HCT116 (cell line): ENCODE measurements around the gene HIF1A. TPM values are rescaled to one million over a fixed set of nuclear protein-coding genes. Genes with fewer than 3 reads are reported as not detected.

Experiments used
- ATAC-seq: fragments of 200-7000 bp; cut with Tn5 transposase; 2 replicates; pipeline ENCODE4 v1.9.1; 2020; ENCODE audit warnings: mild to moderate bottlenecking, moderate library complexity
- BruUV-seq: library from RNA; stranded (reverse); fragments of 400-500 nt; replicated peaks from 2 replicates; lab custom pipeline; 2021; lab: Mats Ljungman, UMichigan
- CTCF ChIA-PET: fragments of 300-600 bp; sonication (Branson Sonifier 250); formaldehyde crosslinking; loops from one replicate; lab custom pipeline; 2021; ENCODE audit warnings: antibody characterized with exemption; lab: Charles Lee
- POLR2A ChIA-PET: fragments of 300-600, 350-600 bp; sonication (Branson Sonifier 250); formaldehyde crosslinking; loops from one replicate; lab custom pipeline; 2021; ENCODE audit warnings: antibody characterized with exemption; lab: Charles Lee
- RAD21 ChIA-PET, 2 experiments: fragments of 300-600 bp; sonication (Branson Sonifier 250); formaldehyde crosslinking; loops; one replicate each; lab custom pipeline; 2023; ENCODE audit warnings: low total read pairs in 2 of 2; ENCODE audit not compliant: uncharacterized antibody in 2 of 2, unreplicated experiment in 2 of 2, low non-redundant PET in 1 of 2; lab: Charles Lee
- DNase-seq: peaks from one replicate; pipeline ENCODE4 v3.0.0-alpha.2; 2010; ENCODE audit warnings: low read depth, low spot score
- H2AFZ ChIP-seq: fragments of 200-600 bp; shearing (Covaris generic), sonication (generic); 2 replicates; pipeline ENCODE4 v1.6.1; 2017; ENCODE audit warnings: low read depth, mixed run types, mixed read lengths, antibody characterized with exemption, low read length; ENCODE audit not compliant: poor library complexity, severe bottlenecking
- H3K27ac ChIP-seq: 2 replicates; pipeline ENCODE4 v1.5.1; 2012; ENCODE audit warnings: low read depth, low read length
- H3K27me3 ChIP-seq: fragments of 200-600 bp; sonication (generic); 2 replicates; pipeline ENCODE4 v1.6.1; 2016; ENCODE audit warnings: mixed run types, low read length, mixed read lengths; ENCODE audit not compliant: insufficient read depth
- H3K36me3 ChIP-seq, 2 experiments: fragments of 200-500 bp in 1 of 2; fragments of 200-600 bp in 1 of 2; sonication (Bioruptor generic) in 1 of 2; sonication (generic) in 1 of 2; 2 replicates each; pipeline versions ENCODE4 v1.5.1 to v1.6.1; 2014 to 2016; ENCODE audit warnings: low read length in 2 of 2, inconsistent platforms in 1 of 2, mixed read lengths in 1 of 2, mixed run types in 1 of 2; ENCODE audit not compliant: insufficient read depth in 2 of 2, control insufficient read depth in 1 of 2
- H3K4me1 ChIP-seq, 2 experiments: fragments of 200-600 bp in 1 of 2; sonication (generic) in 1 of 2; 2 replicates each; pipeline versions ENCODE4 v1.5.1 to v1.6.1; 2012 to 2017; ENCODE audit warnings: low read length in 2 of 2, inconsistent platforms in 1 of 2, mild to moderate bottlenecking in 1 of 2, mixed read lengths in 1 of 2, mixed run types in 1 of 2, moderate library complexity in 1 of 2; ENCODE audit not compliant: insufficient read depth in 2 of 2, control insufficient read depth in 1 of 2
- H3K4me2 ChIP-seq: fragments of 200-600 bp; sonication (generic); 2 replicates; pipeline ENCODE4 v1.6.1; 2017; ENCODE audit warnings: mixed run types, low read length, mixed read lengths
- H3K4me3 ChIP-seq, 2 experiments: fragments of 200-600 bp in 1 of 2; sonication (generic) in 1 of 2; replicated peaks in 1 of 2; 2 replicates each; pipeline ENCODE4 v1.5.1; 2011 to 2016; ENCODE audit warnings: low read length in 2 of 2, control low read depth in 1 of 2, low read depth in 1 of 2, mild to moderate bottlenecking in 1 of 2, mixed read lengths in 1 of 2, mixed run types in 1 of 2
- H3K79me2 ChIP-seq: fragments of 200-600 bp; sonication (generic); 2 replicates; pipeline ENCODE4 v1.6.1; 2017; ENCODE audit warnings: mild to moderate bottlenecking, mixed run types, low read length, moderate library complexity, mixed read lengths; ENCODE audit not compliant: insufficient read depth
- H3K9ac ChIP-seq: fragments of 200-600 bp; sonication (generic); 2 replicates; pipeline ENCODE4 v1.6.1; 2016; ENCODE audit warnings: low read length, mixed read lengths
- H3K9me2 ChIP-seq: fragments of 200-600 bp; sonication (generic), shearing (Covaris generic); 2 replicates; pipeline ENCODE4 v1.6.1; 2017; ENCODE audit warnings: mixed run types, mild to moderate bottlenecking, moderate library complexity; ENCODE audit not compliant: insufficient read depth
- H3K9me3 ChIP-seq, 2 experiments: fragments of 200-500 bp in 1 of 2; fragments of 200-600 bp in 1 of 2; sonication (Bioruptor generic) in 1 of 2; sonication (generic) in 1 of 2; 2 replicates each; pipeline ENCODE4 v1.6.1; 2014 to 2017; ENCODE audit warnings: low read length in 2 of 2, mixed read lengths in 2 of 2, inconsistent platforms in 1 of 2, low read depth in 1 of 2, mild to moderate bottlenecking in 1 of 2, mixed run types in 1 of 2, moderate library complexity in 1 of 2; ENCODE audit not compliant: control insufficient read depth in 1 of 2, insufficient read depth in 1 of 2
- H4K20me1 ChIP-seq: fragments of 200-600 bp; sonication (generic), shearing (Covaris generic); 2 replicates; pipeline ENCODE4 v1.6.1; 2017; ENCODE audit warnings: mixed run types, mild to moderate bottlenecking, moderate library complexity; ENCODE audit not compliant: insufficient read depth
- CBX3 ChIP-seq: IDR thresholded peaks from 2 replicates; pipeline ENCODE4 v1.6.1; 2012; ENCODE audit warnings: low read depth
- CTCF ChIP-seq, 3 experiments: fragments of 200-600 bp in 1 of 3; sonication (generic) in 1 of 3; IDR thresholded peaks in 2 of 3; conservative IDR thresholded peaks in 1 of 3; 2 replicates each; pipeline ENCODE4 v1.5.1; 2012 to 2017; ENCODE audit warnings: low read depth in 2 of 3, low read length in 2 of 3, antibody characterized with exemption in 1 of 3, borderline replicate concordance in 1 of 3, control low read depth in 1 of 3, mild to moderate bottlenecking in 1 of 3, mixed read lengths in 1 of 3, mixed run types in 1 of 3, moderate library complexity in 1 of 3; ENCODE audit not compliant: insufficient read depth in 1 of 3
- EGR1 ChIP-seq: IDR thresholded peaks from 2 replicates; pipeline ENCODE4 v1.6.1; 2012; ENCODE audit warnings: low read depth
- EZH2 ChIP-seq: fragments of 200-600 bp; sonication (generic); IDR thresholded peaks from 2 replicates; pipeline ENCODE4 v1.6.1; 2017; ENCODE audit warnings: antibody characterized with exemption, mixed run types
- EZH2phosphoT487 ChIP-seq: fragments of 200-600 bp; IDR thresholded peaks from 2 replicates; pipeline ENCODE4 v1.6.1; 2018; ENCODE audit warnings: antibody characterized with exemption, borderline replicate concordance
- JUND ChIP-seq: IDR thresholded peaks from 2 replicates; pipeline ENCODE4 v1.6.1; 2012
- MAX ChIP-seq: IDR thresholded peaks from 2 replicates; pipeline ENCODE4 v1.6.1; 2012
- POLR2A ChIP-seq: IDR thresholded peaks from 2 replicates; pipeline ENCODE4 v1.7.0; 2011; ENCODE audit warnings: borderline replicate concordance; ENCODE audit not compliant: insufficient read depth, insufficient read length; ENCODE audit errors: extremely low read depth
- POLR2AphosphoS5 ChIP-seq: IDR thresholded peaks from 2 replicates; pipeline ENCODE4 v1.6.1; 2011; ENCODE audit warnings: mild to moderate bottlenecking, low read depth, low read length, moderate library complexity
- RAD21 ChIP-seq: IDR thresholded peaks from 2 replicates; pipeline ENCODE4 v1.6.1; 2012; ENCODE audit warnings: low read depth, mild to moderate bottlenecking
- SIN3A ChIP-seq: IDR thresholded peaks from 2 replicates; pipeline ENCODE4 v1.6.1; 2012; ENCODE audit warnings: low read depth
- SP1 ChIP-seq: IDR thresholded peaks from 2 replicates; pipeline ENCODE4 v1.6.1; 2012; ENCODE audit warnings: low read depth
- SRF ChIP-seq: IDR thresholded peaks from 2 replicates; pipeline ENCODE4 v1.6.1; 2012; ENCODE audit warnings: low read depth
- YY1 ChIP-seq: IDR thresholded peaks from 2 replicates; pipeline ENCODE4 v1.6.1; 2011; ENCODE audit warnings: low read length, low read depth, moderate library complexity, mild to moderate bottlenecking; ENCODE audit not compliant: insufficient replicate concordance; ENCODE audit errors: extremely low read depth
- ZBTB33 ChIP-seq: IDR thresholded peaks from 2 replicates; pipeline ENCODE4 v1.6.1; 2011; ENCODE audit warnings: mild to moderate bottlenecking, low read length, moderate library complexity; ENCODE audit not compliant: insufficient replicate concordance; ENCODE audit errors: extremely low read depth
- ZFX ChIP-seq: fragments of 450-650 bp; IDR thresholded peaks from 2 replicates; pipeline ENCODE4 v1.6.1; 2017
- ZNF274 ChIP-seq: fragments of 200-500 bp; sonication (Bioruptor generic); IDR thresholded peaks from 2 replicates; pipeline ENCODE4 v1.6.1; 2014; ENCODE audit warnings: mild to moderate bottlenecking, low read depth, low read length, inconsistent platforms
- intact Hi-C: fragments of 100-400 bp; cut with micrococcal nuclease; formaldehyde crosslinking; loops from 2 replicates; pipeline ENCODE4 v1.10.0; 2022
- total RNA-seq: library from RNA; stranded (reverse); gene quantifications from one replicate; pipeline ENCODE4 v1.2.1, GENCODE V29; 2021; ENCODE audit not compliant: unreplicated experiment
- TF ChIP-seq, protein P1 (sequence below): IDR thresholded peaks from 2 replicates; pipeline ENCODE4 v1.6.1; 2012
- TF ChIP-seq, protein P2 (sequence below): IDR thresholded peaks from 2 replicates; pipeline ENCODE4 v1.6.1; 2012; ENCODE audit warnings: low read depth

HIF1A gene
- total RNA-seq, 1 experiment from 2014 or later, result 113 TPM

DNA sequence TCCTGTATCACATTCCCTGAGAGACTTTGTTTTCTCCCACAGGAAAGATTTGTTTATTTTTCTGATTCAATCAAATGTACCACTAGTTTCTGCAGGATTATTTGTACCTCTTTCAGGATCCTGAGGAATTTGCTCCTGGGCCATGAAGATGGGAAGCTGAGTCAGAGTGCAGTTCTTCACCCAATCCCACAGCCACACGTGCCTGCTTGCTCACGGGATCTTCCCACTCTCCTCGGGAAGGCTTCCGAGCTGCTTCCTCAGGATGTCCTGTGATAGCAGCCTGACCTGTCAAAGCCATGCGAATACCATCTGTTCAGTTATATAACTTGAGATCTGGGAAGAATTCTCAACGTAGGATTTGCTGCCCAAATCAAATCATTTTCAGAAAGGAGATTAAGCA, 41.8 kb upstream of the HIF1A start:
- H2AFZ ChIP-seq, result no peak overlapping the region
- H3K27me3 ChIP-seq, result no peaks in the 10 kb centered on the region
- H3K27ac ChIP-seq, result no peak overlapping the region
- BruUV-seq, result no TSS peak
- ChIA-PET POLR2A (no interaction called here), RAD21 (no interaction called here), CTCF (no interaction called here)
- intact Hi-C loops, result no loop called here
- DNase-seq, result no peak
- H3K79me2 ChIP-seq, result no peaks in the 10 kb centered on the region
- no peaks in the 10 kb centered on the region for H3K36me3 ChIP-seq
- no peak for ATAC-seq
- H4K20me1 ChIP-seq, result no peaks in the 10 kb centered on the region
- H3K4me3 ChIP-seq, result no peak overlapping the region
- TF ChIP-seq ZBTB33 (no peak), ZFX (no peak), SRF (no peak), EZH2phosphoT487 (no peak), POLR2AphosphoS5 (no peak), SIN3A (no peak), SP1 (no peak), CTCF (IDR thresholded peaks at IDR 0.05 in 2 of 3, conservative IDR thresholded peaks at IDR 0.05 in 1 of 3; ENCODE audit: borderline replicate concordance in 1 of 3, insufficient read depth in 1 of 3, low read depth in 2 of 3, low read length in 2 of 3) (no peak), MAX (no peak), EZH2 (no peak), JUND (no peak), EGR1 (no peak), YY1 (no peak), POLR2A (no peak), RAD21 (no peak), ZNF274 (no peak), CBX3 (no peak)
- TF ChIP-seq, protein P1, sequence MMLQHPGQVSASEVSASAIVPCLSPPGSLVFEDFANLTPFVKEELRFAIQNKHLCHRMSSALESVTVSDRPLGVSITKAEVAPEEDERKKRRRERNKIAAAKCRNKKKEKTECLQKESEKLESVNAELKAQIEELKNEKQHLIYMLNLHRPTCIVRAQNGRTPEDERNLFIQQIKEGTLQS, result no peak
- TF ChIP-seq, protein P2, sequence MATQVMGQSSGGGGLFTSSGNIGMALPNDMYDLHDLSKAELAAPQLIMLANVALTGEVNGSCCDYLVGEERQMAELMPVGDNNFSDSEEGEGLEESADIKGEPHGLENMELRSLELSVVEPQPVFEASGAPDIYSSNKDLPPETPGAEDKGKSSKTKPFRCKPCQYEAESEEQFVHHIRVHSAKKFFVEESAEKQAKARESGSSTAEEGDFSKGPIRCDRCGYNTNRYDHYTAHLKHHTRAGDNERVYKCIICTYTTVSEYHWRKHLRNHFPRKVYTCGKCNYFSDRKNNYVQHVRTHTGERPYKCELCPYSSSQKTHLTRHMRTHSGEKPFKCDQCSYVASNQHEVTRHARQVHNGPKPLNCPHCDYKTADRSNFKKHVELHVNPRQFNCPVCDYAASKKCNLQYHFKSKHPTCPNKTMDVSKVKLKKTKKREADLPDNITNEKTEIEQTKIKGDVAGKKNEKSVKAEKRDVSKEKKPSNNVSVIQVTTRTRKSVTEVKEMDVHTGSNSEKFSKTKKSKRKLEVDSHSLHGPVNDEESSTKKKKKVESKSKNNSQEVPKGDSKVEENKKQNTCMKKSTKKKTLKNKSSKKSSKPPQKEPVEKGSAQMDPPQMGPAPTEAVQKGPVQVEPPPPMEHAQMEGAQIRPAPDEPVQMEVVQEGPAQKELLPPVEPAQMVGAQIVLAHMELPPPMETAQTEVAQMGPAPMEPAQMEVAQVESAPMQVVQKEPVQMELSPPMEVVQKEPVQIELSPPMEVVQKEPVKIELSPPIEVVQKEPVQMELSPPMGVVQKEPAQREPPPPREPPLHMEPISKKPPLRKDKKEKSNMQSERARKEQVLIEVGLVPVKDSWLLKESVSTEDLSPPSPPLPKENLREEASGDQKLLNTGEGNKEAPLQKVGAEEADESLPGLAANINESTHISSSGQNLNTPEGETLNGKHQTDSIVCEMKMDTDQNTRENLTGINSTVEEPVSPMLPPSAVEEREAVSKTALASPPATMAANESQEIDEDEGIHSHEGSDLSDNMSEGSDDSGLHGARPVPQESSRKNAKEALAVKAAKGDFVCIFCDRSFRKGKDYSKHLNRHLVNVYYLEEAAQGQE, result no peak
- no peaks in the 10 kb centered on the region for H3K9me3 ChIP-seq
- no peak overlapping the region for H3K9ac ChIP-seq
- no peak overlapping the region for H3K4me2 ChIP-seq
- no peaks in the 10 kb centered on the region for H3K9me2 ChIP-seq
- no peaks in the 10 kb centered on the region for H3K4me1 ChIP-seq
